ENCODE measurements around the gene SPATC1L.
A peak's percentile ranks its signal among the peaks of the same experiment; 100 is the strongest.
"Not testable (repeated sequence)": the region's sequence is repeated elsewhere in the genome, so short reads cannot be mapped to it uniquely, and the experiment has no call there.

SPATC1L gene

GRCh38 chr21:46183910-46184624, at the start of gene SPATC1L:
Gene SPATC1L (minus strand): TSS chr21:46184459. CDS start chr21:46182816, 1,643 bp downstream.
- DNase-seq, result peak; percentile 49

DNA sequence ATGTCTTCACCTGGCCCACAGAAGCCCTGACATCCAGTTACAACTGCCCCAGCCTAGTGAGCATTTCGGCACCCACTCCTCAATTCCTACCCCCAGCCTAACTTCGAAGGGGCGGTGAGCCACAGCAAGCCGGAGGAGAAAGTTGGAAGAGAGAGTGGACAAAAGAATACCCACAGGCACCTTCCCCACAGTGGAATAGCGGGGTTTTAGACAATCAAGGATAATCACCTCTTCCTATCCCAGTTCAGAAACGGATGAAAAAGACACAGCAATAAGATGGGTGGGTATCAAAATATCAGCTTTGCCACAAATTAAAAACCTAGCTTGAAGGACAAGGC, 45.6 kb upstream of the SPATC1L start:
- DNase-seq, result no peak

DNA sequence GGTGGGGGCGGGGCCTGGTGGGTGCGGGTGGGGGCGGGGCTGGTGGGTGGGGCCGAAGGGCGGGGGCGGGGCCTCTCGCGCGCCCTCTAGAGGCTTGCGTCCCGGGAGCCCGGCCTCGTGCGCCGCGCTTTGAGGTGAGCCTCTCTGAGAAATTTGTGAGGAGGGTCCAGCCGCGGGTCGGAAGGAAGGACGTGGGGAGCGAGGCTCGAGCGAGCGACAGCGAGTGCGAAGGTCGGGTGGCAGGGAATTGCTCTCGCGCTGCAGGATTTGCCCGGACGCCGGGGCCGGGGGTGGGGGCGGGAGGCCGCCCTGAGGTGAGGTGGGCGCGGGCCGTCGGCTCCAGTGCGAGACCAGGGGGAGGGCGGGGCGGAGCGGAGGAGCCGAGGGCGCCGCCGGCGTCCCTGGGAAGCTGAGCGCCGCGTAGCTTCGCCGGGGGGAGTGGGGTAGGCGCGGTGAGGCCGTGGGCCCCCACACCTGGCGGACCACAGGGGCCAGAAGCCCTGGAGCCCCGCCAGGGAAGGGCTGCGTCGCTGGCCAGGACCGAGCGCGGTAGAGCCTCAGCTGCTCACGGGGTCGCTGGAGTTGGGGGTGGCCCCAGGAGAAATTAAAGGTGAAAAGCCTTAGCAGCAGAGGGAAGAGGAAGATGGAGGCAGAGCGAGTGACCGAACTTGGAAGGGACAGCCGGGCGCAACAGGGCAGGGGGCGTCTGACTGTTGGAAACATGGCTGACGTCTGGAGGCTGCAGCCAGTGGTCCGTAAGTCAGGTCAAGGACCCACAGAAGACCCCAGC, 45.1 kb upstream of the SPATC1L start:
- DNase-seq, result peak; percentile 59

- peak; percentile 100 for DNase-seq
Observed at GRCh38 chr21:46228345-46229051, 44.2 kb upstream of the SPATC1L start, which contains the start of gene LSS. Gene LSS (minus strand): TSS chr21:46228774. CDS start chr21:46228745, 29 bp downstream.

DNA sequence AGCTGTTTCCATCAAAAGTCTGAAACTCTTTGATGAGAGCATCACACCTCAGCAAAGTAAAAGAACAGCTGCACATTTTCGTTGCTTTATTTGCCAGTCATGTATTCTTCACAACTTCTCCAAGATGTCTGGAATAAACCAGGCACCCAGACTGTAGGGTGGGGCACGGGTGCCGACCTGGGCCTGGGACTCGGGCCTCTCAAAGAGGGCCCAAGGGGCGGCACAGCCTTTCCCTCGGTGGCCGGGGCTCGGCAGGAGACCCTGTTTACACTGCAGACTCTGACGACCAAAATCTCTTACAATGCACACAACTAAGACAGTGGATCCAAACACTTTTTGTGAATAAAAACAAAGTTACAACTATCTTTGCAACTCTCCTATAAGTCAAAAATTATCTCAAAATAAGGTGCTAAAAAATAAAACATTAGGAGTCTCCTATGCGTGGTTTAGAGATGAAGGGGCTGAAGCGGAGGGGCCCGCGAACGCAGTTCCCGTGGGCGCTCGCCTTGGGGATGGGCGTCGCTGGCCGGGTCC, 43.6 kb upstream of the SPATC1L start:
- DNase-seq, result peak; percentile 33

DNA sequence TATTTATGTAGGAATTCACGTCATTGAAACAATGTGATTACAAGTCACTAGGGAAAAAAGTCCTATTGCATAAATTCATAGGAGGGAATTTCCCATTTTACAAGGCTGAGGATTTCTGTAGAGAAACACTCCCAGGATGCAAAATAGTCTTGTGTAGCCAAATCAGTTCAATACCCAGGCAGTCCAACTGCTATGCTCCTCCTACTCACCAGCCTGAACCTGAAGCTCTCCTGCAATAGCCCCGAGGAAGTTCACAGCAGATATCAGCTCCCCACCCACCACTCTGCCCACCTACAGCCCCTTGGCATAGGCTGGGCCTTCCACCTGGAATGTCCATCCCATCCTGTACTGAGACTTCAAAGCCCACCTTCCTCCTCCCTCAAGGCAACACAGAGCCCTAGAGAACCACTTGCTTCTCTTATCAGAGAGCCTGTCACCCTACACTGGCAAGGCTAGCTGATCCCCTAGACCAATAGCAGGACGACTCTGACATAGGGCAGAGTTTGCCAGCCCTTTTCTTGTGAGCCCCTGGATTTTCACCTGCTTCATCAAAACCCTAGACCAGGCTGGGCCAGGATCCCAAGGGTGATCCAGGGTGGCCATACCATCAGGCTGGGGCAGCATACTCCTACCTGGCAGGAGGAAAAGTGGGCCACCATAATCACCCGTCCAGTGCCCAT, 42.8 kb upstream of the SPATC1L start:
- peak; percentile 38 for DNase-seq

GRCh38 chr21:46226146-46226545, 41.9 kb upstream of the SPATC1L start:
- no peak for DNase-seq

DNA sequence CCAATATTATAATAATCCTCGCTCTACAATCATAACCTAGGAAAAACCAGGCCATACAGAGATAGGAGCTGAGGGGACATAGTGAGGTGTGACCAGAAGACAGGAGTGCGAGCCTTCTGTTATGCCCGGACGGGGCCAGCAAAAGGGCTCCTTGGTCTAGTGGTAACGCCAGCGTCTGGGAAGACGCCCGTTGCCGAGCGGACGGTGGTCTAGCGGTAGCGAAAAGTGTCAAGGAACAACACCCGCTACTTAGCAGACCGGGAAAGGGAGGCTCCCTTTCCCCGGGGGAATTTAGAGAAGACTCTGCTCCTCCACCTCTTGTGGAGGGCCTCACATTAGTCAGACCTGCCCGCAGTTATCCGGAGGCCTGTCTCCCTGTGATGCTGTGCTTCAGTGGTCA, 39.4 kb upstream of the SPATC1L start:
- not testable (repeated sequence) for DNase-seq

- DNase-seq, result no peak
Observed at GRCh38 chr21:46223217-46223616, 39.0 kb upstream of the SPATC1L start.

- DNase-seq, result no peak
Observed at GRCh38 chr21:46222436-46223116, 38.3 kb upstream of the SPATC1L start.

DNA sequence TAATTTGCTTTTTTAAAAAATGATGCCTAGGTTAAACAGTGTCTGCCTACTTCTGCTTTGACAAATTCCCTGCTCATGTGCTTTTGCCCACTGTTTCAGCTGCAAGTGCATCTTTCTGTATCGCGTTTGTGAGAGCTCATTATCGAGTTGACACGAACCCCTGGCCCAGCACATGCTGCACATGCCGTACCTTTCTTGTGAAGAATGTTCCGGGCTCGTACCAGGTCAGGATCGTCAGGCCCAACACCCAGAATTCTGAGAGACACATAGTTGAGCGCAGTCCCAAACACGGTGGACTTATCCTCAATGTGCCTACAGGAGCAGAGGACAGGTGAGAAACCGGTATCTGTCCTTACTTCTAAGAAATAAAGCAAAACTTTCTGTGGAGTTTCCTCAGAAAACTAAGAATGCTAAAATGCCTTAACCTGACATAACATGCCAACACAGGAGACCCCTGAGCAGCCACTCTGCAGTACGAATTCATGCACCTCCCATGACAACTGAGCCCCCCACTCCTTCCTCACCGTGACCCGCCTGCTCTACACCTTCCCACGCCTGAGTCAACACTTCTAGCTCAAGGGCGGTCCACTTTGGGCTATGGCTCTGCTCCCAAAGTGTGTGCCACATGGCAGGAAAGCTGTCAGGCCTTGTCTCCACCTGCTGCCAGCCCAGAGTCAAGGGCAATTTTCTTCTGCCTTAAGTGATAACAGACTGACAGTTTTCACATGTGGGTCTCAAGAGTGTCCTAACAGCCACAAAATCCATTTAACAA, 37.6 kb upstream of the SPATC1L start:
- DNase-seq, result no peak

DNA sequence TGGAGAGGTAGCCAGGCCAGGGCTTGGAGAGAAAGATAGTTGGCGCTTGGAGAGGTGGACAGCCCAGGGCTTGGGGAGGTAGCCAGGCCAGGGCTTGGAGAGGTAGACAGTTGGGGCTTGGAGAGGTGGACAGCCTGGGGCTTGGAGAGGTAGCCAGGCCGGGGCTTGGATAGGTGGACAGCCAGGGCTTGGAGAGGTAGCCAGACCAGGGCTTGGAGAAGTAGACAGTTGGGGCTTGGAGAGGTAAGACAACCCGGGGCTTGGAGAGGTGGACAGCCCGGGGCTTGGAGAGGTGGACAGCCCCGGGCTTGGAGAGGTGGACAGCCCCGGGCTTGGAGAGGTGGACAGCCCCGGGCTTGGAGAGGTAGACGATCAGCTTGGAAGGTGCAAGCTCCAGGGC, 36.6 kb upstream of the SPATC1L start:
- no peak for DNase-seq

- DNase-seq, result no peak
Observed at GRCh38 chr21:46220275-46220810, 36.1 kb upstream of the SPATC1L start.

- DNase-seq, result no peak
Observed at GRCh38 chr21:46219591-46220239, 35.5 kb upstream of the SPATC1L start.

- DNase-seq, result no peak
Observed at GRCh38 chr21:46218906-46219590, 34.8 kb upstream of the SPATC1L start.

- no peak for DNase-seq
Observed at GRCh38 chr21:46217511-46218196, 33.4 kb upstream of the SPATC1L start.

DNA sequence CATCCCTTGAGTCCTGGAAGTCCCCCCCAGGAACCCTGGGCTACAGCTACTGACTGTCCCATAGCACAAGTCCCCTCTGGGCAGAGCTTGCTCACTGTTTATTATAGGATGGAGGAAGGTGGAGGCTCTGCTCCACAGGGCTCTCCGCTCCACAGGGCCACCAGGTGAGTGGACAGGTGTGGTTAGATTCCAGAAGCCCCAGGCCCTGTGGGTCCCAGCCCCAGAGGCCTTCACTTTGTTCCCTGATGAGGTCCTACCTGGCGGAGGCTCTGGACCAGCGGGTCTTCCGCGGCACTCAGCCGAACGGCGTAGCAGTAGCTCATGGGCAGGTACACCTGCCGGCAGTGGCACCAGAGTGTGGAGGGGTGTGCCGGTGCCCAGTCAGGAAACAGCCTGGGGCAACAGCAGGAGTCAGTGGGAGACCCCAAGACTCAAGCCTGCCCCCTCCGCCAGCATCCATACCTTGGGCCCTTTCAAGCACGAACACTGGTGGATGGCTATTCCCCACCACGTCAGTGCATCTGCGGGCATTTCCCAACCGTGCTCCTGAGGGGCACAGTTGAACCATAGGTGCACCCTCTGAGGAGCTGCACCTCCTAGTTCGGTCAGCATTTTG, 32.0 kb upstream of the SPATC1L start:
- DNase-seq, result no peak

GRCh38 chr21:46215436-46216131, 31.3 kb upstream of the SPATC1L start:
- DNase-seq, result no peak

Data from RPMI8226 (cell line).